GM18505 (cell line): ENCODE data around the gene RHOU.

Source experiments
- ATAC-seq: cut with Tn5 transposase; IDR thresholded peaks from one replicate; pipeline ENCODE4 v1.9.1; 2021; ENCODE audit not compliant: unreplicated experiment
- POLR2A ChIP-seq: IDR thresholded peaks from 4 replicates; pipeline ENCODE4 v1.6.1; 2011; ENCODE audit warnings: borderline replicate concordance; ENCODE audit not compliant: insufficient read depth, insufficient read length; ENCODE audit errors: extremely low read depth

RHOU gene

DNA sequence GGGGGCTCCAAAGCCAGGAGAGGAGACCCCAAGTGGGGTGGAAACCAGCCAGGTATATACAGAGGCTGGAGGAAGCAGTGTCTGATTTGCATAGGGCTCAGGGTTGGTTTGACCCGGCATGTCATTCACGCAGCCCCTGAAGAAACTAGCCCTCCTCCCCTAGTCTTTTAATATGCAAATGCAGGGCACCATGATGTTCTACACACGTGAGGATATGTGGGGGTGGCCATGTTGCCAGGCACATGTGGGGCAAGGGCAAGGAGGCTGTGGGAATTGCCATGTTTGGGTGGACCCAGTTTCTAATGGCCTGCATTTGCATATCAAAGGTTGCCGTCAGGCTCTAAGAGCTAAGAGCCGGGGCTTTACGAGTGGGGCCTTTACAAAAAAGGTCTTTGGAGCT lies 12.0 kb upstream of the RHOU start:
- ATAC-seq = no peak
- TF ChIP-seq POLR2A = no peak

DNA sequence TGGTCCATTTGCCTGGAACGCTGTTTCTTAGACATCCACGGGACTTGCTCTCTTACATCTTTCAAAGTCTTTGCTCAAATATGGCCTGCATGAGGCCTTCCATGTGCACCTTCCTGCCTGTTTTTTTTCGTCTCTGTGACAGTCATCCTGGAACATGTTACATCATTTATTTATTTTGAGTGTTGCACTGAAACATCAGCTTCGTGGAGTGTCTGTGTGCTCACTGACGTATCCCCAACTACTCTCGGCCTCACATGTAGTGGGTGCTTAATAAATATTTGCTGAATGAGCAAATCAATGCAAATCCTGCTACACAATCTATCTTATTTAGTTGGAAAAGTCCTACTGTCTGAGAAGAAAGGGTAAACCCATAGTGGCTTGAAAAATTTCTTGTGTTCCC lies 11.4 kb upstream of the RHOU start:
- no peak for TF ChIP-seq POLR2A

DNA sequence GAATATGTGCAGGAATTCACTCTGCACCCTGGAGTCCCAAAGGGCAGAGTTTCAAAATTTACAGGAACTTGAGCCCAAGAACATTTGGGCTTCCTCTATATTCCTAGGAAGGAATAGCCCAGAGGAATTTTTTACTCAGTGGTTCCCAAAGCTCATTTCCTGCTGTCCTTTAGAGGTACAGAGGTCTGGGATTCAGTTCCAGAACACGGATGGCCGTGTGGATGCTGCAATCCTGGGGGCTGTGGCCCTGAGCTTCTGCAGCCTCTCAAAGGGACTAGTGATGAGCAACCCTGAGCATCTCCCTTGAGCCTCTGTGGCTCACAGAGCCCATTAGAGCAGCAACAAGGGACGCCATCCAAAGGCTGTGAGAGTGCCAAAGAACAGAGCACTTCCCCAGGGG lies 10.1 kb upstream of the RHOU start:
- no peak for TF ChIP-seq POLR2A
- no peak for ATAC-seq

More for the DNA sequence above, 11.4 kb upstream of the RHOU start:
- ATAC-seq = no peak

GRCh38 chr1:228727681-228728171 lies 7.6 kb upstream of the RHOU start:
- no peak for ATAC-seq
- TF ChIP-seq POLR2A = no peak

GRCh38 chr1:228732426-228732825 lies 2.9 kb upstream of the RHOU start:
- TF ChIP-seq POLR2A = no peak
- ATAC-seq = no peak

- no peak for TF ChIP-seq POLR2A
- no peak for ATAC-seq
Measured at GRCh38 chr1:228733576-228733975, 1.7 kb upstream of the RHOU start.

DNA sequence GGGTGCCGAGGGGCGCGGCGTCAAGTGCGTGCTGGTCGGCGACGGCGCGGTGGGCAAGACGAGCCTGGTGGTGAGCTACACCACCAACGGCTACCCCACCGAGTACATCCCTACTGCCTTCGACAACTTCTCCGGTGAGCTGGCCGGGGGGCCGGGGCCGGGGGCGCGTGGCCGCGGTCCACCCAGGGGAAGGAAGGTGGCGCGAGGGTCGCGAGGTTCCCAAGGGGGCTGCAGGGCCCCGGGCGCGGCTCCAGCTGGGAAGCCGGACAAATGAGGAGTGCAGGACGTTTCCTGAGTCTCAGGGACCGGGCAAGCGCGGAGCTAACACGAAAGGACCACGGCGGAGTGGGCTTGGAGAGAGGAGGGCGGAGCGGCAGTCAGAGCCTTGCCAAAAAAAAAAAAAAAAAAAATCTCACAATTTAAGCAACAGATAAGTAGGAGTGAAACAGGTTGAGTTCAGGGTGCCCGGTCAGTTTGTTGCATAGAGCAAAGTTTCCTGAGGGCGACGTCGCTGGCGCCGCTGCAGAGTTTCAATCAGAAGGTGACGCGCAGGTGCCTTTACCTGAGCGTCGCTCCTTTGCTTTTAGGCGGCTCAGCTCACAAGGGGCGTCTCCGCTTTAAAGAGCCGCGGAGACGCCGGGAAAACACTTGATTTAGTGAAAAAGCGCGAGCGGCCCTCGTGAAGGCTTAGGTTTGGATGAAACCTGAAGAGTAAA lies 750 bp downstream of the RHOU start:
- ATAC-seq = no peak
- TF ChIP-seq POLR2A = no peak

DNA sequence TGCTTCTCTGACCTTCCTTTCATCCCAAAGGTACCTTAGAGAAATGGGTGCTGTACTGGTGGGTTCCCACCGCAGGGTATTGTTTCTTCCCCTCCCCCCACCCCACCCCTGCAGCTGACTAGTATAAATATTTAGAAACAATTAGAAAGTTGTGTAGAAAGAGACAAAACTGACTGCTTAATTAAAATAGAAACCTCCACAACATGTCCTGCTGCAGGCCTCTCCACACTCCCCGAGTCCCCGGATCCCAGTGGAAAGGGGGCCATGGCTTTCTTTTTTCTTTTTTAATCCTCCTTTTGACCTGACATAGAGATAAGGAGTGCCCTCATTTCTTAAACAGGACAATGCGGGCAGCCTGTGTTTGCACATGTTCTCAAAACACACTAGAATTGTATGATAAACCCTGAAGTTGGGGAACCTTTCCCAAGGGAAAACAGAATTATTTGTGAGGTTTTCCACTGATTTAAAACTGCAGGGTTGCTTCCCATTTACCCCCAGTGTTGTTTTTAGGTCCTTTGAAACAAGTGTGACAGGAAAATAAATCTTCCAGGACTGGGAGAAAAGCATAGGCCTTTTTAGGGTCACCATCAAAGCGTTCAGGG lies 1.7 kb downstream of the RHOU start:
- no peak for ATAC-seq
- no peak for TF ChIP-seq POLR2A

- TF ChIP-seq POLR2A = no peak
- no peak for ATAC-seq
Measured at GRCh38 chr1:228737601-228738041, 2.3 kb downstream of the RHOU start.

DNA sequence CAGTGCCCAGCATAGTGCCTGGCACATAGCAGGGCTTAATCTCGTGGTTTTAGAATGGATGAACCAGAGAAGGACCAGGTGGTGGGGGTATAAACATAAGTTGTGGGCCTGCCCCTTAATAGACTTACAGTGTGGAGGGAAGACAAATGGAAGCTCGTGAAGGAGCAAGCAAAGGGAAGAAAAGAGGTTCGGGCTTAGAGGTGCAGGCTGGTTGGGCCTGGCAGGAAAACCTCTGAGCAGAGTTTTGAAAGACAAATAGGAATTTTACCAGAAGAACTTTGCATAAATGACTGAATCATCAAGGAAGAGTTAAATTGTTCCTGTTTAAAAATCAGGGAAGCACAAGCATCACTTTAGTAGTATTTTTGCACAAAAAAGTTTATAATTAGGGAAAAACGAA lies 4.5 kb downstream of the RHOU start:
- ATAC-seq = no peak
- TF ChIP-seq POLR2A = no peak

- ATAC-seq = no peak
- no peak for TF ChIP-seq POLR2A
Measured at GRCh38 chr1:228740543-228741317, 5.5 kb downstream of the RHOU start.

DNA sequence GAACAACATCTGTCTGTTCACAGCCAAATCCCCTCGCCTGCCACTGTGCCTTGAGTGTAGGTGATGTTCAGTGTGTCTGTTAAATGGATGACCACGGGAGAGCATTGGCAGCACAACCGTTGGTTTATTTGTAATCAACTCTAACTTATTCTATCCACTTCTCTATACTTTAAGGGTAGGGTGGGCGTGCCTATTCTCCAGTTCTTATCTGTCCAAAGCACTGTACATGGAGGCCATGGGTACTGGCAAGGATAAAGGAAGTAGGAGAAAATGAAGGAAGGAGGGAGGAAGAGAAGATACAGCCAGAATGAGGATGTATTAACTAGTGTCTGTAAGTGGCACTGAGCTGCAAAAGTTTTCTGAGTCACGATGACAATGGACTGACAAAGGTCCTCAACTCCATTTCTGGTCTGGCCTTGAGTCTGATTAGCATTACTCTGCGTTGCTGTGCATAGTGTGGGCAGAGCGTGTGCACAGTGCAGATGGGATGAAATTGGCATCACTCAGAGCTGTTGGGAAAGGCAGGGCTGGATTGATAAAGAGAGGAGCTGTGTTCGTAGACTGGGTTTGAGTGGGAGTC lies 7.1 kb downstream of the RHOU start:
- no peak for ATAC-seq
- no peak for TF ChIP-seq POLR2A

GRCh38 chr1:228743405-228743804 lies 8.1 kb downstream of the RHOU start:
- TF ChIP-seq POLR2A = no peak
- ATAC-seq = no peak
